HCT116 (cell line): Measurements from ENCODE around the gene HOXA11. TPM values are rescaled to one million over a fixed set of nuclear protein-coding genes. Genes with fewer than 3 reads are reported as not detected.

Experiments used
- ATAC-seq: fragments of 200-7000 bp; cut with Tn5 transposase; 2 replicates; pipeline ENCODE4 v1.9.1; 2020; ENCODE audit warnings: mild to moderate bottlenecking, moderate library complexity
- BruUV-seq: library from RNA; stranded (reverse); fragments of 400-500 nt; replicated peaks from 2 replicates; lab custom pipeline; 2021; lab: Mats Ljungman, UMichigan
- CTCF ChIA-PET: fragments of 300-600 bp; sonication (Branson Sonifier 250); formaldehyde crosslinking; loops from one replicate; lab custom pipeline; 2021; ENCODE audit warnings: antibody characterized with exemption; lab: Charles Lee
- POLR2A ChIA-PET: fragments of 300-600, 350-600 bp; sonication (Branson Sonifier 250); formaldehyde crosslinking; loops from one replicate; lab custom pipeline; 2021; ENCODE audit warnings: antibody characterized with exemption; lab: Charles Lee
- RAD21 ChIA-PET, 2 experiments: fragments of 300-600 bp; sonication (Branson Sonifier 250); formaldehyde crosslinking; loops; one replicate each; lab custom pipeline; 2023; ENCODE audit warnings: low total read pairs in 2 of 2; ENCODE audit not compliant: uncharacterized antibody in 2 of 2, unreplicated experiment in 2 of 2, low non-redundant PET in 1 of 2; lab: Charles Lee
- DNase-seq: peaks from one replicate; pipeline ENCODE4 v3.0.0-alpha.2; 2010; ENCODE audit warnings: low read depth, low spot score
- H2AFZ ChIP-seq: fragments of 200-600 bp; shearing (Covaris generic), sonication (generic); 2 replicates; pipeline ENCODE4 v1.6.1; 2017; ENCODE audit warnings: low read depth, mixed run types, mixed read lengths, antibody characterized with exemption, low read length; ENCODE audit not compliant: poor library complexity, severe bottlenecking
- H3K27ac ChIP-seq: 2 replicates; pipeline ENCODE4 v1.5.1; 2012; ENCODE audit warnings: low read depth, low read length
- H3K27me3 ChIP-seq: fragments of 200-600 bp; sonication (generic); 2 replicates; pipeline ENCODE4 v1.6.1; 2016; ENCODE audit warnings: mixed run types, low read length, mixed read lengths; ENCODE audit not compliant: insufficient read depth
- H3K36me3 ChIP-seq, 2 experiments: fragments of 200-500 bp in 1 of 2; fragments of 200-600 bp in 1 of 2; sonication (Bioruptor generic) in 1 of 2; sonication (generic) in 1 of 2; 2 replicates each; pipeline versions ENCODE4 v1.5.1 to v1.6.1; 2014 to 2016; ENCODE audit warnings: low read length in 2 of 2, inconsistent platforms in 1 of 2, mixed read lengths in 1 of 2, mixed run types in 1 of 2; ENCODE audit not compliant: insufficient read depth in 2 of 2, control insufficient read depth in 1 of 2
- H3K4me1 ChIP-seq, 2 experiments: fragments of 200-600 bp in 1 of 2; sonication (generic) in 1 of 2; 2 replicates each; pipeline versions ENCODE4 v1.5.1 to v1.6.1; 2012 to 2017; ENCODE audit warnings: low read length in 2 of 2, inconsistent platforms in 1 of 2, mild to moderate bottlenecking in 1 of 2, mixed read lengths in 1 of 2, mixed run types in 1 of 2, moderate library complexity in 1 of 2; ENCODE audit not compliant: insufficient read depth in 2 of 2, control insufficient read depth in 1 of 2
- H3K4me2 ChIP-seq: fragments of 200-600 bp; sonication (generic); 2 replicates; pipeline ENCODE4 v1.6.1; 2017; ENCODE audit warnings: mixed run types, low read length, mixed read lengths
- H3K4me3 ChIP-seq, 2 experiments: fragments of 200-600 bp in 1 of 2; sonication (generic) in 1 of 2; replicated peaks in 1 of 2; 2 replicates each; pipeline ENCODE4 v1.5.1; 2011 to 2016; ENCODE audit warnings: low read length in 2 of 2, control low read depth in 1 of 2, low read depth in 1 of 2, mild to moderate bottlenecking in 1 of 2, mixed read lengths in 1 of 2, mixed run types in 1 of 2
- H3K79me2 ChIP-seq: fragments of 200-600 bp; sonication (generic); 2 replicates; pipeline ENCODE4 v1.6.1; 2017; ENCODE audit warnings: mild to moderate bottlenecking, mixed run types, low read length, moderate library complexity, mixed read lengths; ENCODE audit not compliant: insufficient read depth
- H3K9ac ChIP-seq: fragments of 200-600 bp; sonication (generic); 2 replicates; pipeline ENCODE4 v1.6.1; 2016; ENCODE audit warnings: low read length, mixed read lengths
- H3K9me2 ChIP-seq: fragments of 200-600 bp; sonication (generic), shearing (Covaris generic); 2 replicates; pipeline ENCODE4 v1.6.1; 2017; ENCODE audit warnings: mixed run types, mild to moderate bottlenecking, moderate library complexity; ENCODE audit not compliant: insufficient read depth
- H3K9me3 ChIP-seq, 2 experiments: fragments of 200-500 bp in 1 of 2; fragments of 200-600 bp in 1 of 2; sonication (Bioruptor generic) in 1 of 2; sonication (generic) in 1 of 2; 2 replicates each; pipeline ENCODE4 v1.6.1; 2014 to 2017; ENCODE audit warnings: low read length in 2 of 2, mixed read lengths in 2 of 2, inconsistent platforms in 1 of 2, low read depth in 1 of 2, mild to moderate bottlenecking in 1 of 2, mixed run types in 1 of 2, moderate library complexity in 1 of 2; ENCODE audit not compliant: control insufficient read depth in 1 of 2, insufficient read depth in 1 of 2
- H4K20me1 ChIP-seq: fragments of 200-600 bp; sonication (generic), shearing (Covaris generic); 2 replicates; pipeline ENCODE4 v1.6.1; 2017; ENCODE audit warnings: mixed run types, mild to moderate bottlenecking, moderate library complexity; ENCODE audit not compliant: insufficient read depth
- CBX3 ChIP-seq: IDR thresholded peaks from 2 replicates; pipeline ENCODE4 v1.6.1; 2012; ENCODE audit warnings: low read depth
- CTCF ChIP-seq, 3 experiments: fragments of 200-600 bp in 1 of 3; sonication (generic) in 1 of 3; IDR thresholded peaks in 2 of 3; conservative IDR thresholded peaks in 1 of 3; 2 replicates each; pipeline ENCODE4 v1.5.1; 2012 to 2017; ENCODE audit warnings: low read depth in 2 of 3, low read length in 2 of 3, antibody characterized with exemption in 1 of 3, borderline replicate concordance in 1 of 3, control low read depth in 1 of 3, mild to moderate bottlenecking in 1 of 3, mixed read lengths in 1 of 3, mixed run types in 1 of 3, moderate library complexity in 1 of 3; ENCODE audit not compliant: insufficient read depth in 1 of 3
- FOSL1 ChIP-seq: IDR thresholded peaks from 2 replicates; pipeline ENCODE4 v1.6.1; 2012; ENCODE audit warnings: low read depth
- JUND ChIP-seq: IDR thresholded peaks from 2 replicates; pipeline ENCODE4 v1.6.1; 2012
- intact Hi-C: fragments of 100-400 bp; cut with micrococcal nuclease; formaldehyde crosslinking; loops from 2 replicates; pipeline ENCODE4 v1.10.0; 2022
- total RNA-seq: library from RNA; stranded (reverse); gene quantifications from one replicate; pipeline ENCODE4 v1.2.1, GENCODE V29; 2021; ENCODE audit not compliant: unreplicated experiment

The HOXA11 gene
- total RNA-seq, 1 experiment from 2014 or later, result 6.8 TPM

- Histone ChIP-seq H3K9me2 (no peaks in the 10 kb centered on the region), H4K20me1 (no peaks in the 10 kb centered on the region), H3K9ac (no peak overlapping the region), H3K79me2 (no peaks in the 10 kb centered on the region), H3K4me3 (no peak overlapping the region), H3K27me3 (no peaks in the 10 kb centered on the region), H3K27ac (no peak overlapping the region), H3K4me2 (no peak overlapping the region), H3K9me3 (no peaks in the 10 kb centered on the region), H3K4me1 (no peaks in the 10 kb centered on the region), H2AFZ (no peak overlapping the region), H3K36me3 (no peaks in the 10 kb centered on the region)
- no peak for TF ChIP-seq CBX3
- no peak for TF ChIP-seq CTCF (IDR thresholded peaks at IDR 0.05 in 2 of 3, conservative IDR thresholded peaks at IDR 0.05 in 1 of 3; ENCODE audit: borderline replicate concordance in 1 of 3, insufficient read depth in 1 of 3, low read depth in 2 of 3, low read length in 2 of 3)
- no peak for TF ChIP-seq JUND
- RAD21 ChIA-PET, result no interaction called here
- POLR2A ChIA-PET, result no interaction called here
- BruUV-seq, result no TSS peak
- no peak for DNase-seq
- CTCF ChIA-PET, result interaction anchor here (1.4 kb wide), 1 partner anchor 38 kb away, joined by 4 read pairs; no protein-coding TSS in a partner anchor
- no peak for ATAC-seq
- intact Hi-C loops, result no loop called here
Measured at GRCh38 chr7:27217951-27218350, 32.9 kb upstream of the HOXA11 start.

- no peak overlapping the region for H3K4me2 ChIP-seq
- H3K4me1 ChIP-seq, result peaks cover 4 to 7% of the 10 kb centered on the region in 2 experiments; a peak in 3 of 4 replicates
- POLR2A ChIA-PET, result no interaction called here
- H3K27me3 ChIP-seq, result no peaks in the 10 kb centered on the region
- no peak overlapping the region for H3K4me3 ChIP-seq
- H3K79me2 ChIP-seq, result no peaks in the 10 kb centered on the region
- no peaks in the 10 kb centered on the region for H3K9me3 ChIP-seq
- BruUV-seq, result no TSS peak
- H2AFZ ChIP-seq, result no peak overlapping the region
- no peak for DNase-seq
- TF ChIP-seq FOSL1, result no peak
- H3K27ac ChIP-seq, result no peak overlapping the region
- no peak overlapping the region for H3K9ac ChIP-seq
- ATAC-seq, result no peak
- H3K9me2 ChIP-seq, result no peaks in the 10 kb centered on the region
- H3K36me3 ChIP-seq, result no peaks in the 10 kb centered on the region
- intact Hi-C loops, result no loop called here
- no peaks in the 10 kb centered on the region for H4K20me1 ChIP-seq
- RAD21 ChIA-PET, result no interaction called here
- CTCF ChIA-PET, result no interaction called here
Measured at GRCh38 chr7:27215356-27215755, 30.3 kb upstream of the HOXA11 start.
